ENCODE measurements around the gene CPLX3.

The CPLX3 gene

GRCh38 chr15:74869726-74870407 is 43.4 kb downstream of the CPLX3 start:
- peak; percentile 86 for DNase-seq (ENCODE audit: extremely low read depth, insufficient read length)
- Histone ChIP-seq H3K4me3 (replicated peaks; ENCODE audit: low read depth, low read length) (peak overlapping the region; percentile 55), H3K27me3 (replicated peaks; ENCODE audit: control insufficient read depth, insufficient read depth, low read length) (no peaks in the 10 kb centered on the region), H3K36me3 (ENCODE audit: control insufficient read depth, insufficient read depth, low read length) (peaks cover 4% of the 10 kb centered on the region)
- no peak for TF ChIP-seq CTCF (IDR thresholded peaks at IDR 0.05; ENCODE audit: insufficient read depth, low read length, poor library complexity, severe bottlenecking)

- Histone ChIP-seq H3K36me3 (ENCODE audit: control insufficient read depth, insufficient read depth, low read length) (peaks cover 4% of the 10 kb centered on the region), H3K4me3 (replicated peaks; ENCODE audit: low read depth, low read length) (peak overlapping the region; percentile 57), H3K27me3 (replicated peaks; ENCODE audit: control insufficient read depth, insufficient read depth, low read length) (no peaks in the 10 kb centered on the region)
- no peak for TF ChIP-seq CTCF (IDR thresholded peaks at IDR 0.05; ENCODE audit: insufficient read depth, low read length, poor library complexity, severe bottlenecking)
- no peak for DNase-seq (ENCODE audit: extremely low read depth, insufficient read length)
These were observed 44.2 kb downstream of the CPLX3 start for GRCh38 chr15:74870436-74871215.

GRCh38 chr15:74872702-74873035 is 46.2 kb downstream of the CPLX3 start:
- DNase-seq (ENCODE audit: extremely low read depth, insufficient read length): no peak
- no peak for TF ChIP-seq CTCF (IDR thresholded peaks at IDR 0.05; ENCODE audit: insufficient read depth, low read length, poor library complexity, severe bottlenecking)

DNA sequence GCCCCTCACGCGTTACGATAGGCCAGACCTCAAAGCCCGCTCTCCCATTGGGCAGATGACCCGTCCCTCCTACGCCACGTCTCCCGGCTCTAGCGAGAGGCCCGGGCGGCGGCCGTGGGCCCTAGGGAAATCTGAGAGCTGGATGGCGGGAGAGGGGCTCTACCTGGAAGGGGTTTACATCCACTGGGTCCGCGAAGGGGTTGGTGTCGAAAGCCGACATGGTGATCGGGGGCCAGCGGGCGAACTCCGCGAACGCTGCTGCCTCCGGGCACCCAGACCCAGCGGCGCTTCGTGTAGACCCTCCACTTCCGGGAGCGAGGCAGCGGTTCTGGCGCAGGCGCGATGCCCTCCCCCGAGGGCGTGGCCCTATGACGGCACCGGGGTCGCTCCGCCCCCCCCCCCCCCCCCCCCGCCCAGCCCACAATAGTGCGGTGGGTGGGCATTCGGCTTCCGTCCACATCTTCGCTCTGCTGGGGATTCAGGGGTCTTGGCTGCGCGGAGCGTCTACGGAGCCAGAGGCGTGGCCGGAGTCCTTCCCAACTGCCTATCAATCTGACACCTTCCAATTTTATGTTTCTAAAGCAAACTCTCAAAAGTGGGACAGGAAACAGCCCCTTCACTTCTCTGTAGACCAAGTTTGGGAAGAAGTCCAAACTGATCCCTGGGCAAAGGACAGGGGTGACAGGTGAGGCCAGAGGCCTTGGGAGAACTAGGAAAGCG is 46.8 kb downstream of the CPLX3 start, which contains the start of gene SCAMP2:
TSS of gene SCAMP2 (minus strand) at position 330 of the 720 bp plus-strand sequence. CDS start at position 220, 110 bp downstream.
- H3K4me3 ChIP-seq (replicated peaks; ENCODE audit: low read depth, low read length): peak within 1 kb of the TSS; percentile 83
- no peak for TF ChIP-seq CTCF (IDR thresholded peaks at IDR 0.05; ENCODE audit: insufficient read depth, low read length, poor library complexity, severe bottlenecking)
- H3K36me3 ChIP-seq (ENCODE audit: control insufficient read depth, insufficient read depth, low read length): peaks cover 4% of the 10 kb centered on the region
- no peaks in the 10 kb centered on the region for H3K27me3 ChIP-seq (replicated peaks; ENCODE audit: control insufficient read depth, insufficient read depth, low read length)
- DNase-seq (ENCODE audit: extremely low read depth, insufficient read length): peak; percentile 94

More at GRCh38 chr15:74872702-74873035, 46.2 kb downstream of the CPLX3 start:
- Histone ChIP-seq H3K4me3 (replicated peaks; ENCODE audit: low read depth, low read length) (peak overlapping the region; percentile 83), H3K36me3 (ENCODE audit: control insufficient read depth, insufficient read depth, low read length) (peaks cover 4% of the 10 kb centered on the region), H3K27me3 (replicated peaks; ENCODE audit: control insufficient read depth, insufficient read depth, low read length) (no peaks in the 10 kb centered on the region)

GRCh38 chr15:74873756-74874424 is 47.5 kb downstream of the CPLX3 start:
- H3K27me3 ChIP-seq (replicated peaks; ENCODE audit: control insufficient read depth, insufficient read depth, low read length): no peaks in the 10 kb centered on the region
- TF ChIP-seq CTCF (IDR thresholded peaks at IDR 0.05; ENCODE audit: insufficient read depth, low read length, poor library complexity, severe bottlenecking): no peak
- peak overlapping the region; percentile 83 for H3K4me3 ChIP-seq (replicated peaks; ENCODE audit: low read depth, low read length)
- DNase-seq (ENCODE audit: extremely low read depth, insufficient read length): no peak
- H3K36me3 ChIP-seq (ENCODE audit: control insufficient read depth, insufficient read depth, low read length): no peaks in the 10 kb centered on the region

Data from GM06990 (cell line).